Measurements from ENCODE around the gene ALKBH2.
A peak's percentile ranks its signal among the peaks of the same experiment; 100 is the strongest.

Gene ALKBH2

GRCh38 chr12:109093022-109093918 is at the start of gene ALKBH2:
Gene ALKBH2, minus strand, starts transcription at chr12:109093472. Its CDS starts 686 bp downstream, at chr12:109092786.
- peak; percentile 98 for TF ChIP-seq CTCF (IDR thresholded peaks at IDR 0.05)
- Histone ChIP-seq H3K4me1 (ENCODE audit: control insufficient read depth in 1 of 2, insufficient read depth in 1 of 2, low read depth in 1 of 2, low read length in 1 of 2) (peaks cover 16 to 23% of the 10 kb centered on the region in 2 experiments), H3K9me3 (no peaks in the 10 kb centered on the region), H3K27ac (peak within 1 kb of the TSS; percentile 55), H3K4me3 (ENCODE audit: low read depth in 1 of 2, low read length in 1 of 2) (peak within 1 kb of the TSS; percentile 53 to 70), H3K27me3 (no peaks in the 10 kb centered on the region), H3K36me3 (peaks cover 10% of the 10 kb centered on the region)

- TF ChIP-seq CTCF (IDR thresholded peaks at IDR 0.05): no peak
Measured at GRCh38 chr12:109140560-109140959, 47.3 kb upstream of the ALKBH2 start.

GRCh38 chr12:109139791-109140190 is 46.5 kb upstream of the ALKBH2 start:
- no peak for TF ChIP-seq CTCF (IDR thresholded peaks at IDR 0.05)
- Histone ChIP-seq H3K27ac (no peak overlapping the region), H3K9me3 (no peaks in the 10 kb centered on the region), H3K4me1 (ENCODE audit: control insufficient read depth in 1 of 2, insufficient read depth in 1 of 2, low read depth in 1 of 2, low read length in 1 of 2) (no peaks in the 10 kb centered on the region), H3K36me3 (no peaks in the 10 kb centered on the region), H3K27me3 (no peaks in the 10 kb centered on the region), H3K4me3 (ENCODE audit: low read depth in 1 of 2, low read length in 1 of 2) (no peak overlapping the region)

More at GRCh38 chr12:109140560-109140959, 47.3 kb upstream of the ALKBH2 start:
- H3K27ac ChIP-seq: no peak overlapping the region
- H3K4me3 ChIP-seq (ENCODE audit: low read depth in 1 of 2, low read length in 1 of 2): no peak overlapping the region
- no peaks in the 10 kb centered on the region for H3K36me3 ChIP-seq
- H3K27me3 ChIP-seq: no peaks in the 10 kb centered on the region
- H3K9me3 ChIP-seq: no peaks in the 10 kb centered on the region
- H3K4me1 ChIP-seq (ENCODE audit: control insufficient read depth in 1 of 2, insufficient read depth in 1 of 2, low read depth in 1 of 2, low read length in 1 of 2): no peaks in the 10 kb centered on the region

GRCh38 chr12:109139360-109139759 is 46.1 kb upstream of the ALKBH2 start:
- no peaks in the 10 kb centered on the region for H3K36me3 ChIP-seq
- H3K4me1 ChIP-seq (ENCODE audit: control insufficient read depth in 1 of 2, insufficient read depth in 1 of 2, low read depth in 1 of 2, low read length in 1 of 2): no peaks in the 10 kb centered on the region
- no peak for TF ChIP-seq CTCF (IDR thresholded peaks at IDR 0.05)
- H3K4me3 ChIP-seq (ENCODE audit: low read depth in 1 of 2, low read length in 1 of 2): no peak overlapping the region
- no peaks in the 10 kb centered on the region for H3K27me3 ChIP-seq
- no peak overlapping the region for H3K27ac ChIP-seq
- H3K9me3 ChIP-seq: no peaks in the 10 kb centered on the region

- Histone ChIP-seq H3K4me3 (ENCODE audit: low read depth in 1 of 2, low read length in 1 of 2) (no peak overlapping the region), H3K36me3 (no peaks in the 10 kb centered on the region), H3K4me1 (ENCODE audit: control insufficient read depth in 1 of 2, insufficient read depth in 1 of 2, low read depth in 1 of 2, low read length in 1 of 2) (no peaks in the 10 kb centered on the region), H3K27ac (no peak overlapping the region), H3K9me3 (no peaks in the 10 kb centered on the region), H3K27me3 (no peaks in the 10 kb centered on the region)
- no peak for TF ChIP-seq CTCF (IDR thresholded peaks at IDR 0.05)
Measured at GRCh38 chr12:109137055-109137454, 43.8 kb upstream of the ALKBH2 start.

Data from neutrophil (primary cell).